HepG2 (cell line): ENCODE measurements around the gene ZFP36. TPM values are rescaled to one million over a fixed set of nuclear protein-coding genes. Genes with fewer than 3 reads are reported as not detected.

ENCODE experiments used
- AHDC1 ChIP-seq: sonication (generic); formaldehyde crosslinking; IDR thresholded peaks from 2 replicates; pipeline ENCODE4 v1.5.1; 2020; ENCODE audit warnings: mild to moderate bottlenecking, missing genetic modification reagents, borderline replicate concordance
- BHLHE40 ChIP-seq: IDR thresholded peaks from 2 replicates; pipeline ENCODE4 v1.6.1; 2011; ENCODE audit warnings: low read length, improper control_type of control experiment
- HMGA1 ChIP-seq: sonication (generic); formaldehyde crosslinking; conservative IDR thresholded peaks from 2 replicates; pipeline ENCODE4 v1.4.0; 2020; ENCODE audit warnings: missing genetic modification reagents
- HNF1A ChIP-seq, 2 experiments: sonication (generic) in 1 of 2; formaldehyde crosslinking in 1 of 2; IDR thresholded peaks; 2 replicates each; pipeline versions ENCODE4 v1.4.0 to v1.6.1; 2016 to 2020; ENCODE audit warnings: borderline replicate concordance in 1 of 2, low read depth in 1 of 2, mild to moderate bottlenecking in 1 of 2, missing genetic modification reagents in 1 of 2
- IRX3 ChIP-seq: sonication (generic); formaldehyde crosslinking; IDR thresholded peaks from 2 replicates; pipeline ENCODE4 v1.8.1; 2023; ENCODE audit warnings: mild to moderate bottlenecking, low read depth, missing genetic modification reagents, borderline replicate concordance
- MTF2 ChIP-seq: sonication (generic); formaldehyde crosslinking; IDR thresholded peaks from 2 replicates; pipeline ENCODE4 v1.5.0; 2020; ENCODE audit warnings: missing genetic modification reagents, borderline replicate concordance
- POLR2AphosphoS2 ChIP-seq: IDR thresholded peaks from 2 replicates; pipeline ENCODE4 v1.6.1; 2011; ENCODE audit warnings: low read depth, low read length, improper control_type of control experiment
- RELA ChIP-seq: sonication (generic); formaldehyde crosslinking; IDR thresholded peaks from 2 replicates; pipeline ENCODE4 v1.4.0; 2020; ENCODE audit warnings: missing genetic modification reagents
- SOX13 ChIP-seq, 3 experiments: fragments of 450-650 bp in 1 of 3; sonication (generic) in 1 of 3; formaldehyde crosslinking in 1 of 3; IDR thresholded peaks in 2 of 3; conservative IDR thresholded peaks in 1 of 3; 2 replicates each; pipeline versions ENCODE4 v1.5.0 to v1.6.1; 2016 to 2020; ENCODE audit warnings: antibody characterized with exemption in 1 of 3, mild to moderate bottlenecking in 1 of 3, missing compliant biosample characterization in 1 of 3, missing genetic modification reagents in 1 of 3, moderate library complexity in 1 of 3
- TIGD3 ChIP-seq: sonication (generic); formaldehyde crosslinking; IDR thresholded peaks from 2 replicates; pipeline ENCODE4 v1.5.1; 2020; ENCODE audit warnings: mild to moderate bottlenecking, missing genetic modification reagents, borderline replicate concordance
- ZNF354B ChIP-seq: sonication (generic); formaldehyde crosslinking; IDR thresholded peaks from 2 replicates; pipeline ENCODE4 v1.8.0; 2022; ENCODE audit warnings: mild to moderate bottlenecking, missing genetic modification reagents
- ZNF607 ChIP-seq: sonication (generic); formaldehyde crosslinking; IDR thresholded peaks from 2 replicates; pipeline ENCODE4 v1.5.1; 2020; ENCODE audit warnings: missing genetic modification reagents, mild to moderate bottlenecking, borderline replicate concordance
- ZZZ3 ChIP-seq: sonication (generic); formaldehyde crosslinking; IDR thresholded peaks from 2 replicates; pipeline ENCODE4 v1.4.0; 2020; ENCODE audit warnings: missing genetic modification reagents, mild to moderate bottlenecking, borderline replicate concordance
- polyA plus RNA-seq, 8 experiments: library from polyadenylated mRNA; depleted of rRNA in 3 of 8; stranded (reverse) in 7 of 8; unstranded in 1 of 8; fragments of >200 nt; fragmentation: Illumina TruSeq in 4 of 8; extraction: Trizol in 4 of 8; gene quantifications; 2 replicates each; pipeline versions ENCODE4 v1.2.1 to v1.2.3, GENCODE V29; 2011 to 2016; ENCODE audit warnings: low read depth in 4 of 8, missing spikeins in 1 of 8, mixed read lengths in 1 of 8; ENCODE audit not compliant: insufficient read depth in 1 of 8
- total RNA-seq, 5 experiments: library from RNA; depleted of rRNA; stranded (reverse); fragments of >200 nt; fragmentation: Illumina TruSeq; extraction: Trizol; gene quantifications; 2 replicates each; pipeline ENCODE4 v1.2.3, GENCODE V29; 2016; ENCODE audit warnings: low read depth in 1 of 5
- TF ChIP-seq, protein P1 (sequence below): IDR thresholded peaks from 2 replicates; pipeline ENCODE4 v1.6.1; 2018; ENCODE audit warnings: missing genetic modification reagents

The ZFP36 gene
- total and polyA plus RNA-seq, 2 of the 13 experiments (the other 11 are each of a cell fraction or from before 2014, with no cell fraction given) = 1.4 to 1.7 TPM

DNA sequence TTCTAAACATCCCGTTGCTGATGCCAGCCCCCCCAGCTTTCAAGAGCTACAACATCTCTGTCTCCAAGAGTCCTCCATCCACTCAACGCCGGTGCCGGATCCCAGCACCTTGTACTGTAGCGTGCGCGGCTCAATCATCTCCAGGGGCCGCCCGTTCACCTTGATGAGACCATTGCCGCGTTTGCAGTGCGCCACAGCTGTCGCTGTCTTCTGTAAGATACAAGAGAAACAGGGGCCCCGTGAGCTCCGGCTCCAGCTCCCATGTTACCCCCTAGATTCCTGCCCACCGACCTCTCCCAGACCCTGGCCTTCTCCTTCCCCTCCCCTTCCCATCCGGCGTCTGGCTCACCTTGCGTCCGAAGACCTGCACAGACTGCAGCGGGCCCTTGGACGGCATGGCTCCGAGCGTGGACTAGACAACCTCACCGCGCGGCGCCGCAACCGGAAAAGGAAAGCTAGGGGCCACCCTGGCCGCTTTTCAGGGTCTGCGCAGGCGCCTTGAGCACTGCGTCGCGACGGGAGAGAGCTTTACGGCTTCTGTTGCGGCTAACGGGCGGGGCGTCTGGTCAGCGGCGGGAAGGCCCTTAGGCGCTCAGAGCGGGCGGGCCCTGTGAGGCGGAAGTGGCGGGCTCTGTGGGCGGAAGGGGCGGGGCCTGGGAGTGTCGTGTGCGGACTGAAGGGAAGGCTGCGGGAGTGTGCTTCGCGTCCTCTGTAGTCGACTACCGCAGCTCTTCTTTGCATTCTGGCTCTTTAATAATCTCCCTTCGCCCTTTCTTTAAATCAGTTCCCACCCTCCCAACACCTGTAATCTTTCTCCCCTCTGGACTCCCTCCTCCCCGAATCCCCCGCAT, 29.1 kb downstream of the ZFP36 start, which contains the start of gene RPS16 (continued):
- TF ChIP-seq AHDC1 (CRISPR knock-in tag) (no peak), BHLHE40 (peak; percentile 32; the same call in 1 of the 2 replicates), HNF1A (IDR thresholded peaks at IDR 0.05; ENCODE audit: low read depth) (no peak), HNF1A (CRISPR knock-in tag; IDR thresholded peaks at IDR 0.05; ENCODE audit: borderline replicate concordance) (peak; percentile 77; the same call in 1 of the 2 replicates), HMGA1 (CRISPR knock-in tag) (no peak), SOX13 (IDR thresholded peaks at IDR 0.05) (no peak), SOX13 (CRISPR knock-in tag; conservative IDR thresholded peaks at IDR 0.05 in 1 of 2, IDR thresholded peaks at IDR 0.05 in 1 of 2) (peak in 1 of 2 experiments; percentile 45; a peak in 1 of 4 replicates), ZNF607 (peak; percentile 93), POLR2AphosphoS2 (peak; percentile 95), MTF2 (CRISPR knock-in tag) (no peak), ZZZ3 (peak; percentile 99; the same call in 1 of the 2 replicates), IRX3 (CRISPR knock-in tag) (no peak), RELA (CRISPR knock-in tag) (no peak; the same call in 1 of the 2 replicates), ZNF354B (CRISPR knock-in tag) (0 out of 2 replicates have a peak, but pooled peaks have one; percentile 43), TIGD3 (CRISPR knock-in tag) (no peak)
- TF ChIP-seq, protein P1, sequence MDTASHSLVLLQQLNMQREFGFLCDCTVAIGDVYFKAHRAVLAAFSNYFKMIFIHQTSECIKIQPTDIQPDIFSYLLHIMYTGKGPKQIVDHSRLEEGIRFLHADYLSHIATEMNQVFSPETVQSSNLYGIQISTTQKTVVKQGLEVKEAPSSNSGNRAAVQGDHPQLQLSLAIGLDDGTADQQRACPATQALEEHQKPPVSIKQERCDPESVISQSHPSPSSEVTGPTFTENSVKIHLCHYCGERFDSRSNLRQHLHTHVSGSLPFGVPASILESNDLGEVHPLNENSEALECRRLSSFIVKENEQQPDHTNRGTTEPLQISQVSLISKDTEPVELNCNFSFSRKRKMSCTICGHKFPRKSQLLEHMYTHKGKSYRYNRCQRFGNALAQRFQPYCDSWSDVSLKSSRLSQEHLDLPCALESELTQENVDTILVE (CRISPR knock-in tag) = peak; percentile 97
